IPS-15b (cell line): ENCODE measurements around the gene DMD.
"Not testable (repeated sequence)": the region's sequence is repeated elsewhere in the genome, so short reads cannot be mapped to it uniquely, and the experiment has no call there.

Experiments used
- H3K27me3 ChIP-seq: one replicate; pipeline ENCODE4 v1.6.1; 2013; ENCODE audit warnings: low read length; ENCODE audit not compliant: control insufficient read depth, insufficient read depth
- H3K36me3 ChIP-seq: one replicate; pipeline ENCODE4 v1.6.1; 2013; ENCODE audit warnings: low read length; ENCODE audit not compliant: control insufficient read depth, insufficient read depth
- H3K4me1 ChIP-seq: one replicate; pipeline ENCODE4 v1.6.1; 2013; ENCODE audit warnings: mild to moderate bottlenecking, low read length; ENCODE audit not compliant: control insufficient read depth, insufficient read depth
- H3K4me3 ChIP-seq: one replicate; pipeline ENCODE4 v1.5.1; 2013; ENCODE audit warnings: low read depth, low read length
- H3K9ac ChIP-seq: one replicate; pipeline ENCODE4 v1.6.1; 2013; ENCODE audit warnings: low read depth, mild to moderate bottlenecking, low read length
- H3K9me3 ChIP-seq: one replicate; pipeline ENCODE4 v1.6.1; 2013; ENCODE audit warnings: mild to moderate bottlenecking, low read length; ENCODE audit not compliant: control insufficient read depth, insufficient read depth

DMD gene

GRCh38 chrX:32530802-32531403, 680.4 kb downstream of the DMD start:
- Histone ChIP-seq H3K4me1 (peaks cover 8% of the 10 kb centered on the region), H3K27me3 (no peaks in the 10 kb centered on the region), H3K36me3 (no peaks in the 10 kb centered on the region), H3K4me3 (no peak overlapping the region), H3K9ac (no peak overlapping the region), H3K9me3 (no peaks in the 10 kb centered on the region)

- H3K4me1 ChIP-seq, H3K36me3 ChIP-seq, H3K9ac ChIP-seq, H3K4me3 ChIP-seq, H3K9me3 ChIP-seq, H3K27me3 ChIP-seq: not testable (repeated sequence)
These were observed 682.9 kb downstream of the DMD start for GRCh38 chrX:32528451-32528850.

GRCh38 chrX:32525234-32525633, 686.1 kb downstream of the DMD start:
- Histone ChIP-seq H3K4me3 (no peak overlapping the region), H3K9ac (no peak overlapping the region), H3K36me3 (no peaks in the 10 kb centered on the region), H3K9me3 (no peaks in the 10 kb centered on the region), H3K4me1 (no peaks in the 10 kb centered on the region), H3K27me3 (no peaks in the 10 kb centered on the region)

- Histone ChIP-seq H3K4me1 (no peaks in the 10 kb centered on the region), H3K4me3 (no peak overlapping the region), H3K9me3 (no peaks in the 10 kb centered on the region), H3K27me3 (no peaks in the 10 kb centered on the region), H3K9ac (no peak overlapping the region), H3K36me3 (no peaks in the 10 kb centered on the region)
These were observed 687.0 kb downstream of the DMD start for GRCh38 chrX:32524385-32524784.

GRCh38 chrX:32520789-32521188, 690.6 kb downstream of the DMD start:
- Histone ChIP-seq H3K4me1 (no peaks in the 10 kb centered on the region), H3K27me3 (no peaks in the 10 kb centered on the region), H3K4me3 (no peak overlapping the region), H3K36me3 (no peaks in the 10 kb centered on the region), H3K9ac (no peak overlapping the region), H3K9me3 (no peaks in the 10 kb centered on the region)

GRCh38 chrX:32514986-32515385, 696.4 kb downstream of the DMD start:
- Histone ChIP-seq H3K9ac (no peak overlapping the region), H3K4me1 (no peaks in the 10 kb centered on the region), H3K4me3 (no peak overlapping the region), H3K9me3 (no peaks in the 10 kb centered on the region), H3K36me3 (no peaks in the 10 kb centered on the region), H3K27me3 (no peaks in the 10 kb centered on the region)

- no peaks in the 10 kb centered on the region for H3K4me1 ChIP-seq
- H3K27me3 ChIP-seq, result no peaks in the 10 kb centered on the region
- H3K9ac ChIP-seq, result no peak overlapping the region
- no peaks in the 10 kb centered on the region for H3K36me3 ChIP-seq
- H3K9me3 ChIP-seq, result no peaks in the 10 kb centered on the region
- no peak overlapping the region for H3K4me3 ChIP-seq
These were observed 709.7 kb downstream of the DMD start for GRCh38 chrX:32501606-32502005.

GRCh38 chrX:32496671-32497070, 714.7 kb downstream of the DMD start:
- H3K9me3 ChIP-seq, result no peaks in the 10 kb centered on the region
- no peaks in the 10 kb centered on the region for H3K27me3 ChIP-seq
- no peaks in the 10 kb centered on the region for H3K4me1 ChIP-seq
- no peak overlapping the region for H3K9ac ChIP-seq
- no peaks in the 10 kb centered on the region for H3K36me3 ChIP-seq
- H3K4me3 ChIP-seq, result no peak overlapping the region

- no peaks in the 10 kb centered on the region for H3K27me3 ChIP-seq
- H3K4me1 ChIP-seq, result no peaks in the 10 kb centered on the region
- H3K4me3 ChIP-seq, result no peak overlapping the region
- no peak overlapping the region for H3K9ac ChIP-seq
- H3K9me3 ChIP-seq, result no peaks in the 10 kb centered on the region
- no peaks in the 10 kb centered on the region for H3K36me3 ChIP-seq
These were observed 715.5 kb downstream of the DMD start for GRCh38 chrX:32495855-32496254.

- no peaks in the 10 kb centered on the region for H3K36me3 ChIP-seq
- no peaks in the 10 kb centered on the region for H3K4me1 ChIP-seq
- no peak overlapping the region for H3K9ac ChIP-seq
- H3K9me3 ChIP-seq, result no peaks in the 10 kb centered on the region
- H3K4me3 ChIP-seq, result no peak overlapping the region
- H3K27me3 ChIP-seq, result no peaks in the 10 kb centered on the region
These were observed 722.2 kb downstream of the DMD start for GRCh38 chrX:32489125-32489524.

- Histone ChIP-seq H3K36me3 (no peaks in the 10 kb centered on the region), H3K4me1 (no peaks in the 10 kb centered on the region), H3K27me3 (no peaks in the 10 kb centered on the region), H3K9ac (no peak overlapping the region), H3K4me3 (no peak overlapping the region), H3K9me3 (no peaks in the 10 kb centered on the region)
These were observed 727.7 kb downstream of the DMD start for GRCh38 chrX:32483534-32484136.

- no peaks in the 10 kb centered on the region for H3K9me3 ChIP-seq
- no peak overlapping the region for H3K4me3 ChIP-seq
- H3K4me1 ChIP-seq, result no peaks in the 10 kb centered on the region
- H3K36me3 ChIP-seq, result no peaks in the 10 kb centered on the region
- no peaks in the 10 kb centered on the region for H3K27me3 ChIP-seq
- H3K9ac ChIP-seq, result no peak overlapping the region
These were observed 731.3 kb downstream of the DMD start for GRCh38 chrX:32480019-32480418.
